A549 (cell line): ENCODE data around the gene CYP21A2. TPM values are rescaled to one million over a fixed set of nuclear protein-coding genes. Genes with fewer than 3 reads are reported as not detected.
"Not testable (repeated sequence)": the region's sequence is repeated elsewhere in the genome, so short reads cannot be mapped to it uniquely, and the experiment has no call there.

Experiments used
- ATAC-seq, 2 experiments: fragments of 200-7000 bp in 1 of 2; fragments of >200 bp in 1 of 2; cut with Nextera tagmentation in 1 of 2; cut with Tn5 transposase in 1 of 2; 3 replicates each; pipeline versions ENCODE4 v1.8.0 to v1.9.1; 2018 to 2020; ENCODE audit warnings: mild to moderate bottlenecking in 1 of 2, moderate library complexity in 1 of 2
- CTCF ChIA-PET: fragments of 300-600 bp; sonication (Branson Sonifier 250); formaldehyde crosslinking; extraction: SDS; loops from one replicate; lab custom pipeline; 2021; ENCODE audit warnings: antibody characterized with exemption, inconsistent platforms; lab: Yijun Ruan, JAX
- POLR2A ChIA-PET: fragments of 350-600 bp; formaldehyde crosslinking; extraction: SDS; loops from one replicate; lab custom pipeline; 2021; ENCODE audit warnings: antibody characterized with exemption, inconsistent platforms; lab: Yijun Ruan, JAX
- DNase-seq, 2 experiments: peaks; one replicate each; pipeline versions ENCODE4 v3.0.0 to v3.0.0-alpha.2; 2011 to 2016; ENCODE audit warnings: low read depth in 1 of 2, low spot score in 1 of 2
- FAIRE-seq: peaks from 2 replicates; lab custom pipeline; 2011; peaks lifted over from hg19 to GRCh38; lab: Jason Lieb, UNC
- H3K27ac ChIP-seq, 2 experiments: fragments of >200 bp; sonication (Bioruptor Twin); formaldehyde crosslinking; 3 replicates each; pipeline ENCODE4 v1.5.1; 2016 to 2017
- H3K4me1 ChIP-seq: fragments of >200 bp; sonication (Bioruptor Twin); formaldehyde crosslinking; 3 replicates; pipeline ENCODE4 v1.6.1; 2016
- H3K4me2 ChIP-seq: fragments of >200 bp; sonication (Bioruptor Twin); formaldehyde crosslinking; 3 replicates; pipeline ENCODE4 v1.6.1; 2016
- H3K4me3 ChIP-seq: fragments of >200 bp; sonication (Bioruptor Twin); formaldehyde crosslinking; 3 replicates; pipeline ENCODE4 v1.5.1; 2016
- H3K9me3 ChIP-seq: fragments of >200 bp; sonication (Bioruptor Twin); formaldehyde crosslinking; 3 replicates; pipeline ENCODE4 v1.6.1; 2016
- CBX2 ChIP-seq: fragments of 200-600 bp; sonication (generic); IDR thresholded peaks from 2 replicates; pipeline ENCODE4 v1.6.1; 2016; ENCODE audit warnings: low read depth, mild to moderate bottlenecking, borderline replicate concordance
- CHD4 ChIP-seq: fragments of 200-600 bp; sonication (generic); IDR thresholded peaks from 2 replicates; pipeline ENCODE4 v1.6.1; 2016; ENCODE audit warnings: antibody characterized with exemption, mild to moderate bottlenecking, borderline replicate concordance
- FOSL2 ChIP-seq, 2 experiments: fragments of 450-650 bp in 1 of 2; fragments of >200 bp in 1 of 2; sonication (Bioruptor Twin) in 1 of 2; formaldehyde crosslinking; IDR thresholded peaks; 2 replicates each; pipeline versions ENCODE4 v1.5.0 to v1.6.1; 2016 to 2020; ENCODE audit warnings: mild to moderate bottlenecking in 1 of 2, moderate library complexity in 1 of 2
- HOXA7 ChIP-seq: fragments of 250-450 bp; sonication (Bioruptor Pico); IDR thresholded peaks from 2 replicates; pipeline ENCODE4 v1.5.0; 2020; ENCODE audit warnings: mild to moderate bottlenecking, moderate library complexity
- JUN ChIP-seq, 2 experiments: fragments of >200 bp; sonication (Bioruptor Twin); formaldehyde crosslinking; IDR thresholded peaks; 2 replicates in 1 of 2; 3 replicates in 1 of 2; pipeline ENCODE4 v1.6.1; 2016 to 2017
- JUNB ChIP-seq: fragments of >200 bp; sonication (Bioruptor Twin); formaldehyde crosslinking; IDR thresholded peaks from 2 replicates; pipeline ENCODE4 v1.6.1; 2016
- MAZ ChIP-seq: fragments of 150-350 bp; IDR thresholded peaks from 2 replicates; pipeline ENCODE4 v1.6.1; 2014; ENCODE audit warnings: antibody characterized with exemption, low read depth, low read length, borderline replicate concordance
- RAD21 ChIP-seq, 2 experiments: fragments of >200 bp in 1 of 2; sonication (Bioruptor Twin) in 1 of 2; formaldehyde crosslinking in 1 of 2; IDR thresholded peaks in 1 of 2; conservative IDR thresholded peaks in 1 of 2; 2 replicates in 1 of 2; 3 replicates in 1 of 2; pipeline ENCODE4 v1.6.1; 2012 to 2018; ENCODE audit warnings: inconsistent platforms in 1 of 2
- RNF2 ChIP-seq: fragments of 200-600 bp; sonication (generic); IDR thresholded peaks from 2 replicates; pipeline ENCODE4 v1.6.1; 2016; ENCODE audit warnings: low read depth, mild to moderate bottlenecking, antibody characterized with exemption, moderate library complexity, borderline replicate concordance
- SMC3 ChIP-seq: fragments of >200 bp; sonication (Bioruptor Twin); formaldehyde crosslinking; IDR thresholded peaks from 3 replicates; pipeline ENCODE4 v1.6.1; 2018; ENCODE audit warnings: inconsistent platforms
- TFCP2L1 ChIP-seq: fragments of 250-450 bp; sonication (Bioruptor Pico); IDR thresholded peaks from 2 replicates; pipeline ENCODE4 v1.5.0; 2021; ENCODE audit warnings: mild to moderate bottlenecking
- TP53 ChIP-seq: fragments of 250-450 bp; sonication (Bioruptor Pico); IDR thresholded peaks from 2 replicates; pipeline ENCODE4 v1.5.0; 2021; ENCODE audit warnings: mild to moderate bottlenecking, moderate library complexity
- ZC3H11A ChIP-seq: fragments of 450-650 bp; IDR thresholded peaks from 2 replicates; pipeline ENCODE4 v1.6.1; 2014; ENCODE audit warnings: antibody characterized with exemption, mild to moderate bottlenecking
- ZFP36 ChIP-seq: fragments of 450-650 bp; IDR thresholded peaks from 2 replicates; pipeline ENCODE4 v1.6.1; 2014; ENCODE audit warnings: borderline replicate concordance; ENCODE audit not compliant: partially characterized antibody
- ZNF302 ChIP-seq: fragments of 250-450 bp; sonication (Bioruptor Pico); IDR thresholded peaks from 2 replicates; pipeline ENCODE4 v1.9.0; 2021; ENCODE audit warnings: inconsistent platforms, mild to moderate bottlenecking, moderate library complexity
- ZSCAN20 ChIP-seq: fragments of 250-450 bp; sonication (Bioruptor Pico); IDR thresholded peaks from 2 replicates; pipeline ENCODE4 v1.8.0; 2022; ENCODE audit warnings: mild to moderate bottlenecking, moderate library complexity
- WGBS: methylation state at CpG from one replicate; pipeline ENCODE4 v1.1.6; 2017; ENCODE audit errors: missing lambda C conversion rate; 5-methylcytosine and 5-hydroxymethylcytosine counted together
- polyA plus RNA-seq, 4 experiments: library from polyadenylated mRNA; depleted of rRNA in 3 of 4; stranded (reverse); fragments of >200 nt; fragmentation: RNase III in 1 of 4; extraction: RNeasy Plus Mini Kit Qiagen cat#74134 plus additional on column Dnase treatment in 1 of 4; gene quantifications; 2 replicates in 3 of 4; 3 replicates in 1 of 4; pipeline ENCODE4 v1.2.3, GENCODE V29; 2011 to 2017
- TF ChIP-seq, protein P1 (sequence below): IDR thresholded peaks from 2 replicates; pipeline ENCODE4 v1.6.1; 2012
- TF ChIP-seq, protein P2 (sequence below): IDR thresholded peaks from 2 replicates; pipeline ENCODE4 v1.6.1; 2012
- TF ChIP-seq, protein P3 (sequence below): IDR thresholded peaks from 2 replicates; pipeline ENCODE4 v1.6.1; 2012; ENCODE audit warnings: low read depth, borderline replicate concordance
- TF ChIP-seq, protein P4 (sequence below): fragments of 150-350 bp; IDR thresholded peaks from 2 replicates; pipeline ENCODE4 v1.6.1; 2014; ENCODE audit warnings: low read depth, mild to moderate bottlenecking, low read length
- TF ChIP-seq, protein P5 (sequence below): fragments of 250-450 bp; sonication (Bioruptor Pico); IDR thresholded peaks from 2 replicates; pipeline ENCODE4 v1.5.0; 2021; ENCODE audit warnings: mild to moderate bottlenecking, moderate library complexity, borderline replicate concordance

The CYP21A2 gene
- polyA plus RNA-seq, 2 of the 4 experiments (the other 2 are of a cell fraction) = not detected

DNA sequence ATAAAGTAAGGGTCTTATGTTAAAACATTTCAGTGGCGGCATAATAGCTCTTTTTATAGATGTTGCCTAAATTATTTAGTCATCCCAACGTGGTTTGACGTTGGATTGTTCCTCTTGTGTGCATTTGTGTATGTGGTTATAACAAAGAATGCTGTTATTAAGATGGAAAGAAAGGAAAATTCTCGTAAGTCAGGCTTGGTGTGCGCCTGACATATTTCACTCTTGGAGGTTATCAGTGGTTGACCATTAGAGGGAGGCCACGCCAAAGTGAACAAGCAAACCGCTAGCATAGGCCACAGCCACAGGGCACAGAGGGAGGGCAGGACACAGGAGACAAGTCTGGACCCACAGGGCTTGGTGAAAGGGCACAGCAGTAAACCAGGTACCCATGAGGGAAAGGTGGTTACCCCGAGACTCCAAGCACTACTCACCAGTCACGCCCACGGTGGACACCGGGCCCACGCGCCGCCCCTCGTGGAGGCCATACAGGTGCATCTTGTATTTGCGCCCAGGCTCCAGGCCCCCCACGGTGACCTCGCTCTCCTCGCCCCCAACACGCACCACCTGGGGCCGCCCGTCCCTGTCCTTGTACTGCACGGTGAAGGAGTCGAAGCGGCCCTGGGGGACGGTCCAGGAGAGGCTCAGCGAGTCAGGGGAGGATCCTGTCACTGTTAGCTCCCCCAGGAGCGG is 22.9 kb downstream of the CYP21A2 start:
- DNase-seq = no peak
- H3K9me3 ChIP-seq = no peaks in the 10 kb centered on the region
- ATAC-seq = no peak
- WGBS = 73% methylated on average over 7 of the region's 28 CpGs
- no peak overlapping the region for H3K4me2 ChIP-seq
- POLR2A ChIA-PET = no interaction called here
- TF ChIP-seq TFCP2L1 (no peak), ZFP36 (no peak), SMC3 (no peak), ZC3H11A (no peak), RNF2 (no peak), RAD21 (conservative IDR thresholded peaks at IDR 0.05 in 1 of 2, IDR thresholded peaks at IDR 0.05 in 1 of 2) (0 out of 5 replicates have a peak, but pooled peaks of 1 of the 2 experiments have one; percentile 10)
- TF ChIP-seq, protein P1, sequence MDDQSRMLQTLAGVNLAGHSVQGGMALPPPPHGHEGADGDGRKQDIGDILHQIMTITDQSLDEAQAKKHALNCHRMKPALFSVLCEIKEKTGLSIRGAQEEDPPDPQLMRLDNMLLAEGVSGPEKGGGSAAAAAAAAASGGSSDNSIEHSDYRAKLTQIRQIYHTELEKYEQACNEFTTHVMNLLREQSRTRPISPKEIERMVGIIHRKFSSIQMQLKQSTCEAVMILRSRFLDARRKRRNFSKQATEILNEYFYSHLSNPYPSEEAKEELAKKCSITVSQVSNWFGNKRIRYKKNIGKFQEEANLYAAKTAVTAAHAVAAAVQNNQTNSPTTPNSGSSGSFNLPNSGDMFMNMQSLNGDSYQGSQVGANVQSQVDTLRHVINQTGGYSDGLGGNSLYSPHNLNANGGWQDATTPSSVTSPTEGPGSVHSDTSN = no peak
- FAIRE-seq = no peak
- H3K27ac ChIP-seq = no peak overlapping the region
- no peak overlapping the region for H3K4me3 ChIP-seq
- CTCF ChIA-PET = interaction anchor here (0.7 kb wide), 2 partner anchors 9 to 62 kb away, joined by 3 read pairs; no protein-coding TSS in a partner anchor
- H3K4me1 ChIP-seq = no peaks in the 10 kb centered on the region

DNA sequence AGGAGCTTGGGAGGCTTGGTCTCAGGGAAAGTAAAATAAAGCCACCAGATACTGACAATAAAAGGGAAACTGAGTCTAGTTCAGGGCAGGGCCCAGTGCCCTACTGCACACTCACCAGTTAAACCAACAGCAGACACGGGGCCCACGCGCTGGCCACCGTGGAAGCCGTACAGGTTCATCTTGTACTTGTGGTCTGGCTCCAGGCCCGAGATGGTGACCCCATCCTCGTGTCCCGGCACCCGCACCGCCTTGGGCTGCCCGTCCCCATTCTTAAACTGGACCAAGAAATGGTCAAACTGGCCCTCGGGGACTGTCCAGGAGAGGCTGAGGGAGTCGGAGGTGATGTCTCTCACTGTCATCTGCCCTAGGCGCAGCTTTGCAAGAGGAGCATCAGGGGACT is 26.5 kb downstream of the CYP21A2 start:
- 79% methylated on average over 11 of the region's 14 CpGs for WGBS
- ChIA-PET CTCF (no interaction called here), POLR2A (no interaction called here)
- TF ChIP-seq FOSL2 (IDR thresholded peaks at IDR 0.05) (no peak), FOSL2 (CRISPR knock-in tag; IDR thresholded peaks at IDR 0.05) (no peak), ZNF302 (CRISPR knock-in tag) (no peak), JUNB (no peak)
- TF ChIP-seq, protein P2, sequence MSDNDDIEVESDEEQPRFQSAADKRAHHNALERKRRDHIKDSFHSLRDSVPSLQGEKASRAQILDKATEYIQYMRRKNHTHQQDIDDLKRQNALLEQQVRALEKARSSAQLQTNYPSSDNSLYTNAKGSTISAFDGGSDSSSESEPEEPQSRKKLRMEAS = no peak
- TF ChIP-seq, protein P3, sequence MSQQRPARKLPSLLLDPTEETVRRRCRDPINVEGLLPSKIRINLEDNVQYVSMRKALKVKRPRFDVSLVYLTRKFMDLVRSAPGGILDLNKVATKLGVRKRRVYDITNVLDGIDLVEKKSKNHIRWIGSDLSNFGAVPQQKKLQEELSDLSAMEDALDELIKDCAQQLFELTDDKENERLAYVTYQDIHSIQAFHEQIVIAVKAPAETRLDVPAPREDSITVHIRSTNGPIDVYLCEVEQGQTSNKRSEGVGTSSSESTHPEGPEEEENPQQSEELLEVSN = no peak
- Histone ChIP-seq H3K27ac (no peak overlapping the region), H3K4me1 (no peaks in the 10 kb centered on the region), H3K4me3 (no peak overlapping the region), H3K9me3 (no peaks in the 10 kb centered on the region), H3K4me2 (no peak overlapping the region)
- no peak for ATAC-seq
- no peak for FAIRE-seq
- no peak for DNase-seq

DNA sequence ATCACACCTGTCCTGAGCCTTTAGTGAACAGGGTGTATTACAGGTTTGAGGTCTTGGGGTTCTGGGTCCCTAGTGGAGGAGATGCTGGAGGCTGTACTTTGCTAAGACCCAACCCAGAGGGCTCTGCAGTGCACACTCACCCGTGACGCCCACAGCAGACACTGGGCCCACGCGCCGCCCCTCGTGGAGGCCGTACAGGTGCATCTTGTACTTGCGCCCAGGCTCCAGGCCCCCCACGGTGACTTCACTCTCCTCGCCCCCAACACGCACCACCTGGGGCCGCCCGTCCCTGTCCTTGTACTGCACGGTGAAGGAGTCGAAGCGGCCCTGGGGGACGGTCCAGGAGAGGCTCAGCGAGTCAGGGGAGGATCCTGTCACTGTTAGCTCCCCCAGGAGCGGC is 29.3 kb downstream of the CYP21A2 start:
- H3K4me1 ChIP-seq, CTCF ChIA-PET, ATAC-seq, POLR2A ChIA-PET, H3K9me3 ChIP-seq, FAIRE-seq, DNase-seq, H3K4me3 ChIP-seq, H3K27ac ChIP-seq, H3K4me2 ChIP-seq: not testable (repeated sequence)
- WGBS = 88% methylated on average over 11 of the region's 19 CpGs

DNA sequence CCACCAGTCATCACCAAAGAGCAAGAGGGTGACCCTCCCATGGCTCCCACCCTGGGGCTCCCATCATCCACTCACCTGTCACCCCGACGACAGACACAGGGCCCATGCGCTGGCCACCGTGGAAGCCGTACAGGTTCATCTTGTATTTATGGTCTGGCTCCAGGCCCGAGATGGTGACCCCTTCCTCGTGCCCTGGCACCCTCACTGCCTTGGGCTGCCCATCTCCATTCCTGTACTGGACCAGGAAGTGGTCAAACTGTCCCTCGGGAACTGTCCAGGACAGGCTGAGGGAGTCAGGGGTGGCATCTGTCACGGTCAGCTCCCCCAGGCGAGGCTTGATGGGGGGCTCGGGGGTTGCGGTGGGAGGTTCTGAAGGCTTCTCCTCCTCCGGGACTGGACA is 30.1 kb downstream of the CYP21A2 start:
- H3K4me3 ChIP-seq, CTCF ChIA-PET, H3K27ac ChIP-seq, H3K4me1 ChIP-seq, POLR2A ChIA-PET, DNase-seq, FAIRE-seq, H3K9me3 ChIP-seq, ATAC-seq, H3K4me2 ChIP-seq: not testable (repeated sequence)
- WGBS = 20% methylated on average over 1 of the region's 13 CpGs

DNA sequence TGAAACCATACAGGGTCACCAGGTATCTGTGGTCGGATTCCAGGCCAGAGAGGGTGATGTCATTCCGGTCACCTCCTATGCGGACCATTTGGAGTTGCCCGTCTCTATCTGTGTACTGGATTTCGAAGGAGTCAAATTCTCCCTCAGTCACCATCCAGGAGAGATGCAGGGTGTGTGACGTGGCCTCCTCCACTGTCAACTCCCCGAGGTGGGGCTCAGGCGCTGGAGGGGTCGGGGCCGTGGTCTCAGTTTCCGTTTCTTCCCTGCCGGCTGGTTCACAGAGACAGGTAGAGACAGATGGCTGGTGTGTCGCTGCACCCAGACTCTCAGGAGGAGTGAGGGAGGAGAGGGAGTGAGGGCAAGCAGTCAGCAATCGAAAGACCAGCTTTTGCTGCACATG is 30.7 kb downstream of the CYP21A2 start:
- H3K27ac ChIP-seq = no peak overlapping the region
- FAIRE-seq (no peak), DNase-seq (no peak), ATAC-seq (no peak)
- H3K4me3 ChIP-seq = no peak overlapping the region
- ChIA-PET CTCF (interaction anchor here (0.6 to 0.8 kb wide), 2 partner anchors 16 to 152 kb away, joined by 3 read pairs; no protein-coding TSS in a partner anchor), POLR2A (no interaction called here)
- no peaks in the 10 kb centered on the region for H3K4me1 ChIP-seq
- no peak overlapping the region for H3K4me2 ChIP-seq
- WGBS = 66% methylated on average over 11 of the region's 14 CpGs
- H3K9me3 ChIP-seq = no peaks in the 10 kb centered on the region
- TF ChIP-seq HOXA7 (CRISPR knock-in tag) (no peak), ZSCAN20 (CRISPR knock-in tag) (no peak), CBX2 (no peak), JUN (IDR thresholded peaks at IDR 0.05) (no peak), TP53 (CRISPR knock-in tag) (no peak), TFCP2L1 (no peak), CHD4 (no peak), MAZ (no peak)
- TF ChIP-seq, protein P4, sequence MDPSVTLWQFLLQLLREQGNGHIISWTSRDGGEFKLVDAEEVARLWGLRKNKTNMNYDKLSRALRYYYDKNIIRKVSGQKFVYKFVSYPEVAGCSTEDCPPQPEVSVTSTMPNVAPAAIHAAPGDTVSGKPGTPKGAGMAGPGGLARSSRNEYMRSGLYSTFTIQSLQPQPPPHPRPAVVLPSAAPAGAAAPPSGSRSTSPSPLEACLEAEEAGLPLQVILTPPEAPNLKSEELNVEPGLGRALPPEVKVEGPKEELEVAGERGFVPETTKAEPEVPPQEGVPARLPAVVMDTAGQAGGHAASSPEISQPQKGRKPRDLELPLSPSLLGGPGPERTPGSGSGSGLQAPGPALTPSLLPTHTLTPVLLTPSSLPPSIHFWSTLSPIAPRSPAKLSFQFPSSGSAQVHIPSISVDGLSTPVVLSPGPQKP = no peak
- TF ChIP-seq, protein P5, sequence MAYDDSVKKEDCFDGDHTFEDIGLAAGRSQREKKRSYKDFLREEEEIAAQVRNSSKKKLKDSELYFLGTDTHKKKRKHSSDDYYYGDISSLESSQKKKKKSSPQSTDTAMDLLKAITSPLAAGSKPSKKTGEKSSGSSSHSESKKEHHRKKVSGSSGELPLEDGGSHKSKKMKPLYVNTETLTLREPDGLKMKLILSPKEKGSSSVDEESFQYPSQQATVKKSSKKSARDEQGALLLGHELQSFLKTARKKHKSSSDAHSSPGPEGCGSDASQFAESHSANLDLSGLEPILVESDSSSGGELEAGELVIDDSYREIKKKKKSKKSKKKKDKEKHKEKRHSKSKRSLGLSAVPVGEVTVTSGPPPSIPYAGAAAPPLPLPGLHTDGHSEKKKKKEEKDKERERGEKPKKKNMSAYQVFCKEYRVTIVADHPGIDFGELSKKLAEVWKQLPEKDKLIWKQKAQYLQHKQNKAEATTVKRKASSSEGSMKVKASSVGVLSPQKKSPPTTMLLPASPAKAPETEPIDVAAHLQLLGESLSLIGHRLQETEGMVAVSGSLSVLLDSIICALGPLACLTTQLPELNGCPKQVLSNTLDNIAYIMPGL (CRISPR knock-in tag) = no peak
